ENCODE data around the gene CLMP.
"Not testable (repeated sequence)": the region's sequence is repeated elsewhere in the genome, so short reads cannot be mapped to it uniquely, and the experiment has no call there.

Gene CLMP

DNA sequence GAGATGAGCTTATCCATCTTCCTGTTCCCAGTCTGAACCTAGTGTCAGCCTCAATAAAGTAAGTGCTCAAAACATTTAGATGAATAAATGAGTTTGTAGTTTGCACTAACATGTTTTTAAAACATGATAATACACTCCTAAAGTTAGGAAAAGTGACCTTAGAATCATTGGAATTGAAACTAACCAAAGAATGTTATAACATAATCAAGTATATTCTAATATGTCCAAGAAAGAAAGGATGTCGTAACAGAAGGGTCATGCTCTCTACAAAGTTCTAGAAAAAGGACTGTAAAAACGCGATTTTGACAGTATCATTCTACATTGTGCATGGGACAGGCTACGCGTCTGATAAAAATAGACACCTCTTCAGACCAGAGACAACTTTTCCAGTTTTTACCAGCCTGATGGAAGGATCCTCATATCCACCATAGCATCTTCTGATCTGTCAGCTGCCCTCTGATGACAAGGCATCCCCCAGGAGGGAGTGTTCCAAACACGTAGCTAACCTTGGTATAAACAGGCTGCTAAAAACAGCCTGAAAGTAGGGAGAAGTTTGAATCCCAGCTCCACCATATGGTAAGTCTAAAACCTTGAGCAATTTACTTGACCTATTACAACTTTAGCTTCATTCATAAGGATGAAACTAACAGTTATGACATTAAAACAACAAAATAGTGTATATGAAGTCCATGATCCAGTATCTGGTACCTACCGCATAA is 30.2 kb downstream of the CLMP start:
- no peak for DNase-seq

- no peak for DNase-seq
Observed at GRCh38 chr11:123163621-123164020, 31.4 kb downstream of the CLMP start.

GRCh38 chr11:123161376-123162030 is 33.5 kb downstream of the CLMP start:
- DNase-seq = no peak

DNA sequence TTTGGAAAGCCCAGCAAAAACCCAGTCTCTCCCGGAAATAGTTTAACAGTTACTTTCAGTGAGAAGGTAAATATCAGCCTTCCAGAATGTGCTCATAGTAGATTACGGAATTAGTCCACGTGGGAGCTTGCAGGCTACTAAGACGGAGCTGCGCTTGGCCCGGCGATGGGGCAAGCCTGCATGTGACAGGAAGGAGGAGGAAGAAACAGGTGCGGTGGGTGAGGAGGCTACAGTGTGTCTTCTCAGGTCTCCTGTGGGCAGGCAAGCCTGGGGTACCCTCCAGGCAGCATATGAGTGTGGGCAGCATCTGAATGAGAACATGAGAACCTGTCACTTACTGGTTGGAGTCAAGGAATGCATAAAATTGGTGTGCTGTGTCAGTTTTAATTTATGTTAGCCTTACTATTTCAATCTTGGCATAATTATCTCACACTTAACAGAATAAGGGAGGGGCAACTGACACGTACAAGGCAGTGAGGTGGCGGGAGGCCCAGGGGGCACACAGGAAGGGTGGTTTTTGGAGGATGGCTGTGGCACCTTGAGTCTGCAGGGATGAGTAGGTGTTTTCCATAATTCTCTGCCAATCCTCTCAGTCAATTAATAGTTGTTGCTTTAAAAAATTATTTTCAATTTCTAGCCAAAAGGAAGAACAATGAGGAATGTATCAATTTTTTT is 35.7 kb downstream of the CLMP start:
- DNase-seq = no peak

DNA sequence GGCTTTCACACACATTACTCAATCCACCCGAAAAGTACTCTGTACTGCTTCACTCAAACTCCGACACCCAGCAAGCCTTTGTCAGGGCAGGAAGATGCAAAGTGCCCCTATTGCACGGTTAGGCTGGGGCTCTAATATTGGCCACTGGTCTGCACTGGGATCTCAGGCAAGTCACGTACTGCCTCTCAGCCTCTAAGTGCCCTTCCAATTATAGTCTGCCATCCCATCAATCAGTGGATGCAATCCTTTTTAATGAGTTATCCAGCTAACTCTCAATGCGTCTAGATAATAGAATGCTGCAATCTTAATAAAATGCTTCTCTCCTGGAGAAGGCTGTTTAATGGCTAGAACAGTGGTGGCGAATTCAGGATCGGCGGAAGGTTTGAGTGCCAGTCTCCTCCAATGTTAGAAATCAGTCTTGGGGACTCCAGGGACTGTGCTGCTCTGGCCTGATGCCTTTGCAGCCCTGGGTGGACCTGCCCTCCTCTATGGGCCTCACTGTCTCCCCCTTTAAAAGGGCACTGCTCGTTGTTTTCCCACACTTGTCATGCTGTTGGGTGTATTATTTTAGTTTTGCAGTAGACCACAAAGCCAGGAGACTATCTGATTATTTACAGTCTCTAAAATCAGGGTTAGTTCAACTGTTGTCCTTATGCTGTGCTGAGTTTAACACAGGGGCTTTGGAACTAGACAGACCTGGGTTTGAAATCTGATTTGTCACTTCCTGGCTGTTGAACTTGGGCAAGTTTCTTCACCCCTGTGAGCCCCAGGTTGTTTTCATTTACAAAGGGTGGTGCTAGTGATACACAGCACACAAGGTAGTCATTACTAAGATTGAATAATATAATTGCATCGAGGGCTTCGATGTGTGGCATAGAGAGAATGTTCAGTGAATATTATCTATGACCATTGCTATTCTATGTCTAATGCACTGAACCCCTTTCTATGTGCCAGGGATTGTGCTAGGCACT is 36.7 kb downstream of the CLMP start:
- DNase-seq = no peak

DNA sequence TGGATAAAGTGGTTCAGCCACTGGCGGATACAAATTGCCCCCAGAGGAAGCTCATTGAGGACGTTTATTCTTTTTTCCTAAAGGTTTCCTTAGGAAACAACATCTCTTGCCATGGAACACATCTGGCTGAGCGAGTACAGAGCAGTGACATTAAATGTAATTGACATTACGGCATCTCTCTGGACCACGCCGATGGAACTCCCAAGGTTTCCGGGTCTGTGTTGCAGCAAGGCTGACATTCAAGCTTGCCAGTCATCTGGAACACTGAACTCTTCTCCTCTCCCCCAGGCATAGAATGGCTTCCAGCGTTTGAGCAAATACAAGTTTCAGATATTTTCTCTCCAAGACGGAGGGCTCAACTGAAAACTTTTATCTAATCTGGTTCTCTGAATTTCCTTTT is 42.1 kb downstream of the CLMP start:
- no peak for DNase-seq

DNA sequence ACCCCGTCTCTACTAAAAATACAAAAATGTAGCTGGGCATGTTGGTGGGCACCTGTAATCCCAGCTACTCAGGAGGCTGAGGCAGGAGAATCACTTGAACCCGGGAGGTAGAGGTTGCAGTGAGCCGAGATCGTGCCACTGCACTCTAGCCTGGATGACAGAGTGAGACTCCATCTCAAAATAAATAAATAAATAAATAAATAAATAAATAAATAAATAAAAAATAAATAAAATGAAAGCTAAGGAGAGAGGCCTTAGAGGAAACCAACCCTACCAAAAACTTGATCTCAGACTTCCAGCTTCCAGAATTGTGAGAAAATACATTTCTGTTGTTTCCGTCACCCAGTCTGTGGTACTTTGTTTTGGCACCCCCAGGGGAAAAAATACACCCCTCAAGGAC is 42.7 kb downstream of the CLMP start:
- not testable (repeated sequence) for DNase-seq

DNA sequence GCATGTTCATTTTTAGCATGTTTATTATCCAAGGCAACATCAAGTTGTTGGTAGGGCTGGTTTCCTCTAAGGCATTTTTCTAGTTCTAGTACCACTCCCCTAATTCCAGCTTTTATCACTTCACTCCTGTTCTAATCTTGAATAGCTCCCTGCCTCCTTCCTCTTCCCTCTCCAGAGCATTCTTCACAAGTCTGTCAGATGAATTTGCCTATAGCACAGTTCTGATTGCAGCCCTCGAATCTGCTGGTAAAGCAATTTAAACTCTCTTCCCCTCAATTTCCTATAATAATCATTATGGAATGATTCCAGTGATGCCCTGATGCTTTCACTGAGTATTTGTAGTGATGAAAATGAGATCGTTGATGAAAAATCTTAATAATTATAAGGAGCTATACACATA is 43.3 kb downstream of the CLMP start:
- DNase-seq = no peak

- no peak for DNase-seq
Observed at GRCh38 chr11:123151366-123151765, 43.7 kb downstream of the CLMP start.

GRCh38 chr11:123150882-123151281 is 44.2 kb downstream of the CLMP start:
- no peak for DNase-seq

- DNase-seq = no peak
Observed at GRCh38 chr11:123148965-123149364, 46.1 kb downstream of the CLMP start.

DNA sequence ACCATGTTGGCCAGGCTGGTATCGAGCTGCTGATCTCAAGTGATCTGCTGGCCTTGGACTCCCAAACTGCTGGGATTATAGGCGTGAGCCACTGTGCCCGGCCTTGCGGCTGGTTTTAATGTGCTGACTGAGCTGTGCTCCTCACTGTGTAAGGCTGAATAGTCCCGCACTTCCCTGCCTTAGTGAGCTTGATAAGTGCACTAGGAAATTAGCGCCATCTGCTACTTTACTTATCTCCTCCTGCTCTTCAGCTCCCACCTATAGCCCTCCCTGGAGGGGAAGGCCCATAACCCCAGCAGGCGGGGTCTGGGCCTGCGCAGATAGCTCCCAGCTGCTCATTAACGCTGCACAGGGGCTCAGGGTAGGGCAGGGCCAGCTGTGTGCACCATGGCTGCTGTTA is 49.4 kb downstream of the CLMP start:
- no peak for DNase-seq

DNA sequence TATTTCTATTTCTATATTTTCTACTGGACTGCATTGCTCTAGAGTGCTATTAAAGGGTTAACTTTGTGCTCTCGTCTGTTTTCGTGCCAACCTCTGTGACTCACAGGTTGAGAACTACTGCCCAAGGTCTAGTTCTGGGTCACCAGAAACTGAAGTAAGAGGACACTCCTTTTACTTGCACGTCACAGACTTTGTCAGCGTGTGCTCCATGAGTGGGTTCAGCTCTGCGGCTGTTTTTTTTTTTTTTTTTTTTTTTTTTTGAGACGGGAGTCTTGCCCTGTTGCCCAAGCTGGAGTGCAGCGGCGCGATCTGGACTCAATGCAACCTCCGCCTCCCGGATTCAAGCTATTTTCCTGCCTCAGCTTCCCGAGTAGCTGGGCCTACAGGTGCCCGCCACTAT is 49.8 kb downstream of the CLMP start:
- DNase-seq = no peak

- DNase-seq = no peak
Observed at GRCh38 chr11:123144707-123145106, 50.3 kb downstream of the CLMP start.

- DNase-seq = no peak
Observed at GRCh38 chr11:123143921-123144320, 51.1 kb downstream of the CLMP start.

DNA sequence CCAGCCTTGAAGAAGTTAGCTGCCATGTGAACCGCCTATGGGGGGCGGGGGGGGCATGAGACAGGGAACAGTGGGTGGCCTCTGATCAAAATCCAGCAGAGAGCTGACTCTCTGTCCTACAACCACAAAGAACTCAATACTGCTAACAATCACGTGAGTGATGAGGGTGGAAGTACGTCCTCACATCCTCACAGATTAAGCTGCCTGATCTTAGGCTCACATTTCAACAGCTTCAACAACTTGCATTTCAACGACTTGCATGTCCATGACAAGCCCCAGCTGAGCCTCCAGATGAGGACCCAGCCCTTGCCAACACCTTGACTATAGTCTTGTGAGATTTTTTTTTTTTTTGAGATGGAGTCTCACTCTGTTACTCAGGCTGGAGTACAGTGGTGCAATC is 51.6 kb downstream of the CLMP start:
- no peak for DNase-seq

DNA sequence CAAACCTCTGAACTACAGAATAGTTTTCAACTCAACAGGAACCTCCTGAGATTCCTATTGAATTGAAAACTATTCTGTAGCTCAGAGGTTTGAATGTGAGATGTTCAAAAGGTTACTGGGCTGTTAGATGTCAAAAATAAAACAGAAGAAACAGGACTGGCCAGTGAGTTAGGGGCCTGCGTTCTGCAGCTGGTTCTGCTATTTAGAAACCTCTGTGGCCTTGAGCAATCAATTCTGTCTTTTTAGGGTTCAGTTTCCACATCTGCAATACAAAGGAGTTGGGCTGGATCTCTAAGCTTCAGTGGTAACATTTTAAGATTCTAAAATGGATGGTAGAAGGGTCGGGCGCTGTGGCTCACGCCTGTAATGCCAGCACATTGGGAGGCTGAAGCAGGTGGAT is 55.8 kb downstream of the CLMP start:
- no peak for DNase-seq

DNA sequence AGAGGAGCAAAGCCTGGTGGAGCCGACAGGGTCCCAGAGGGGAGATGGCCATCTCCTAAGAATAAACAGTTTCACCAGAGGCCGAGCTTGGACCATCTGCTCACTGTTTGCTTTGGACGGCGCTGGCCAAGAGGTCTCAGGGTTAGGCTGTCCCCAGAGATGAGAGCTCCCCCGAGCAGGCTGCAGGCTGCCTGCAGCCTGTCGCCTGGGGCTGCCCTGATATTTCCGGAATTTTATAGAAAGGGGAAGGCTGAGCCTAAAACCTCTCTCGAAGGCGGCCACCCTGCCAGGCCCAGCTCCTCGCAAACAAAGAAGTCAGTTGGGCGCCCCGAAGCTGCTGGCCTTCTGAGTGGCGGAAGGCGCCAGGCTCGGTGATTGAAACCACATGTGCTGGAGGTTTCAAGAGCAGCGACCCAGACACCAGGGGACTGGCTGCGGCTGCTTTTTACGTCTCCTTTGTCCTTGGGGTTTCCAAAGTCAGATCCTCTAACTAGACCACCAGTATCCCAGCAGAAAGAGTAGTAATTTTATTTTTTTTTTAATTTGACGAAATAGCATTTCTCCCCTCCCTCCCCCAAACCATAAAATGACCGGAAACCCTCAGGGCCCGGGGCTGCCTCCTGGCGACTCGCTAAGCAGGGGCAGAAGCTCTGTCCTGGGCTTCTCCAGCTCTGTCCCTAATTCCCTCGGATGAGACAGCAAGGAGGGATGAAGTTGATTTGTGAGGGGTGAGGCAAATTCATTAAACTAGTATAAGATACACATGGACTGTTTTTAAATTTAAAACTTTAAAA is 57.4 kb downstream of the CLMP start:
- no peak for DNase-seq

GRCh38 chr11:123135863-123136446 is 59.1 kb downstream of the CLMP start:
- DNase-seq = no peak

- no peak for DNase-seq
Observed at GRCh38 chr11:123132881-123133280, 62.2 kb downstream of the CLMP start.

- DNase-seq = not testable (repeated sequence)
Observed at GRCh38 chr11:123132034-123132766, 62.8 kb downstream of the CLMP start.

All from activated effector memory CD4-positive, alpha-beta T cell treated with Interleukin-2 at 50 U/mL for 16 hours (primary cell).